H9 (cell line): Measurements from ENCODE around the gene ILF3. TPM values are rescaled to one million over a fixed set of nuclear protein-coding genes. Genes with fewer than 3 reads are reported as not detected.
A peak's percentile ranks its signal among the peaks of the same experiment; 100 is the strongest.

Source experiments
- DNase-seq: peaks from one replicate; pipeline ENCODE4 v3.0.0-alpha.2; 2017
- H2AFZ ChIP-seq: one replicate; pipeline ENCODE4 v1.6.1; 2013; ENCODE audit warnings: mild to moderate bottlenecking, low read length, control low read depth, moderate library complexity
- H2AK5ac ChIP-seq: 2 replicates; pipeline ENCODE4 v1.6.1; 2013; ENCODE audit warnings: low read length, control low read depth, mixed read lengths; ENCODE audit not compliant: insufficient read length
- H2BK120ac ChIP-seq: one replicate; pipeline ENCODE4 v1.6.1; 2013; ENCODE audit warnings: low read depth, mild to moderate bottlenecking, low read length, control low read depth, inconsistent platforms; ENCODE audit not compliant: poor library complexity, severe bottlenecking
- H2BK12ac ChIP-seq: 2 replicates; pipeline ENCODE4 v1.6.1; 2013; ENCODE audit warnings: low read length, control low read depth, mixed read lengths, low read depth; ENCODE audit not compliant: insufficient read length
- H2BK15ac ChIP-seq: 2 replicates; pipeline ENCODE4 v1.6.1; 2013; ENCODE audit warnings: low read depth, low read length, control low read depth
- H2BK20ac ChIP-seq: one replicate; pipeline ENCODE4 v1.6.1; 2013; ENCODE audit warnings: low read depth, mild to moderate bottlenecking, low read length, control low read depth, inconsistent platforms; ENCODE audit not compliant: poor library complexity, severe bottlenecking
- H2BK5ac ChIP-seq: 2 replicates; pipeline ENCODE4 v1.6.1; 2013; ENCODE audit warnings: low read length, control low read depth, mixed read lengths; ENCODE audit not compliant: insufficient read length
- H3K14ac ChIP-seq: 2 replicates; pipeline ENCODE4 v1.6.1; 2013; ENCODE audit warnings: low read length, control low read depth; ENCODE audit not compliant: insufficient read depth
- H3K18ac ChIP-seq: 2 replicates; pipeline ENCODE4 v1.6.1; 2013; ENCODE audit warnings: low read depth, mild to moderate bottlenecking, mixed read lengths, low read length, control low read depth; ENCODE audit not compliant: insufficient read length
- H3K23ac ChIP-seq: 2 replicates; pipeline ENCODE4 v1.6.1; 2013; ENCODE audit warnings: low read length, control low read depth, mixed read lengths, low read depth; ENCODE audit not compliant: insufficient read length
- H3K23me2 ChIP-seq: 2 replicates; pipeline ENCODE4 v1.6.1; 2013; ENCODE audit warnings: low read depth, mild to moderate bottlenecking, mixed read lengths, low read length, control low read depth; ENCODE audit not compliant: insufficient read length, poor library complexity, severe bottlenecking
- H3K27ac ChIP-seq: 2 replicates; pipeline ENCODE4 v1.5.1; 2013; ENCODE audit warnings: low read length, control low read depth, mixed read lengths, low read depth; ENCODE audit not compliant: insufficient read length
- H3K27me3 ChIP-seq: 2 replicates; pipeline ENCODE4 v1.6.1; 2013; ENCODE audit warnings: low read length, control low read depth, inconsistent platforms; ENCODE audit not compliant: insufficient read depth
- H3K4ac ChIP-seq: 2 replicates; pipeline ENCODE4 v1.6.1; 2013; ENCODE audit warnings: low read depth, mild to moderate bottlenecking, control low read depth, inconsistent platforms, low read length, moderate library complexity
- H3K4me1 ChIP-seq: 2 replicates; pipeline ENCODE4 v1.6.1; 2013; ENCODE audit warnings: low read length, control low read depth, inconsistent platforms; ENCODE audit not compliant: insufficient read depth
- H3K4me2 ChIP-seq: 2 replicates; pipeline ENCODE4 v1.6.1; 2013; ENCODE audit warnings: low read length, control low read depth, mixed read lengths; ENCODE audit not compliant: insufficient read length, insufficient read depth
- H3K56ac ChIP-seq: 2 replicates; pipeline ENCODE4 v1.6.1; 2013; ENCODE audit warnings: low read depth, mild to moderate bottlenecking, mixed read lengths, low read length, control low read depth; ENCODE audit not compliant: insufficient read length
- H3K79me1 ChIP-seq: 2 replicates; pipeline ENCODE4 v1.6.1; 2013; ENCODE audit warnings: low read depth, mild to moderate bottlenecking, moderate library complexity, low read length, control low read depth, inconsistent platforms; ENCODE audit not compliant: insufficient read depth, poor library complexity, severe bottlenecking
- H3K79me2 ChIP-seq: 2 replicates; pipeline ENCODE4 v1.6.1; 2013; ENCODE audit warnings: low read length, control low read depth, inconsistent platforms; ENCODE audit not compliant: insufficient read depth
- H3K9ac ChIP-seq: 2 replicates; pipeline ENCODE4 v1.6.1; 2013; ENCODE audit warnings: low read length, control low read depth, mixed read lengths; ENCODE audit not compliant: insufficient read length; ENCODE audit errors: extremely low read depth
- H3K9me3 ChIP-seq: one replicate; pipeline ENCODE4 v1.6.1; 2013; ENCODE audit warnings: low read depth, low read length, inconsistent platforms; ENCODE audit not compliant: control insufficient read depth
- H3T11ph ChIP-seq: one replicate; pipeline ENCODE4 v1.6.1; 2013; ENCODE audit warnings: mild to moderate bottlenecking, low read length, control low read depth, inconsistent platforms
- H4K20me1 ChIP-seq: one replicate; pipeline ENCODE4 v1.6.1; 2013; ENCODE audit not compliant: control insufficient read depth, insufficient read length, insufficient read depth
- H4K5ac ChIP-seq: 2 replicates; pipeline ENCODE4 v1.6.1; 2013; ENCODE audit warnings: low read depth, mild to moderate bottlenecking, mixed read lengths, low read length, control low read depth; ENCODE audit not compliant: insufficient read length
- H4K8ac ChIP-seq: replicated peaks from 2 replicates; pipeline ENCODE4 v1.6.1; 2013; ENCODE audit warnings: low read length, control low read depth, mixed read lengths, low read depth; ENCODE audit not compliant: insufficient read length
- H4K91ac ChIP-seq: 2 replicates; pipeline ENCODE4 v1.6.1; 2013; ENCODE audit warnings: low read depth, mild to moderate bottlenecking, moderate library complexity, mixed read lengths, low read length, control low read depth; ENCODE audit not compliant: insufficient read length
- H3K27ac Mint-ChIP-seq, 3 experiments: 2 replicates in 2 of 3; 3 replicates in 1 of 3; pipeline ENCODE4 v1.8.0; 2020 to 2021; ENCODE audit warnings: mixed read lengths in 3 of 3, mild to moderate bottlenecking in 1 of 3, moderate library complexity in 1 of 3
- H3K27me3 Mint-ChIP-seq: 2 replicates; pipeline ENCODE4 v1.8.0; 2021; ENCODE audit warnings: low read depth, mild to moderate bottlenecking, moderate library complexity, mixed read lengths
- H3K36me3 Mint-ChIP-seq, 3 experiments: 2 replicates in 2 of 3; 3 replicates in 1 of 3; pipeline ENCODE4 v1.8.0; 2020 to 2021; ENCODE audit warnings: low read depth in 3 of 3, mixed read lengths in 3 of 3; ENCODE audit not compliant: insufficient read depth in 1 of 3
- H3K4me1 Mint-ChIP-seq, 2 experiments: 2 replicates each; pipeline ENCODE4 v1.8.0; 2020; ENCODE audit warnings: mixed read lengths in 2 of 2
- H3K4me3 Mint-ChIP-seq, 2 experiments: 2 replicates in 1 of 2; 3 replicates in 1 of 2; pipeline ENCODE4 v1.8.0; 2020 to 2021; ENCODE audit warnings: mild to moderate bottlenecking in 2 of 2, mixed read lengths in 2 of 2, moderate library complexity in 1 of 2
- H3K9me3 Mint-ChIP-seq, 2 experiments: 2 replicates in 1 of 2; 3 replicates in 1 of 2; pipeline ENCODE4 v1.8.0; 2020; ENCODE audit warnings: mild to moderate bottlenecking in 2 of 2, mixed read lengths in 2 of 2, moderate library complexity in 1 of 2
- WGBS: extraction: QIAGEN DNeasy Blood & Tissue Kit; methylation state at CpG from one replicate; pipeline ENCODE4 v1.1.7; 2013; ENCODE audit warnings: missing lambda C conversion rate, low lambda C conversion rate, mixed read lengths; ENCODE audit not compliant: insufficient read length; ENCODE audit errors: extremely low coverage; 5-methylcytosine and 5-hydroxymethylcytosine counted together
- total RNA-seq: library from RNA; stranded (reverse); gene quantifications from 2 replicates; pipeline ENCODE4 v1.2.1, GENCODE V29; 2021
- TF ChIP-seq, protein P1 (sequence below): fragments of 200-600 bp; sonication (generic); conservative IDR thresholded peaks from 3 replicates; pipeline ENCODE4 v1.8.0; 2021; ENCODE audit warnings: antibody characterized with exemption, mild to moderate bottlenecking

ILF3 gene
- total RNA-seq, 1 experiment from 2014 or later = 841 TPM

DNA sequence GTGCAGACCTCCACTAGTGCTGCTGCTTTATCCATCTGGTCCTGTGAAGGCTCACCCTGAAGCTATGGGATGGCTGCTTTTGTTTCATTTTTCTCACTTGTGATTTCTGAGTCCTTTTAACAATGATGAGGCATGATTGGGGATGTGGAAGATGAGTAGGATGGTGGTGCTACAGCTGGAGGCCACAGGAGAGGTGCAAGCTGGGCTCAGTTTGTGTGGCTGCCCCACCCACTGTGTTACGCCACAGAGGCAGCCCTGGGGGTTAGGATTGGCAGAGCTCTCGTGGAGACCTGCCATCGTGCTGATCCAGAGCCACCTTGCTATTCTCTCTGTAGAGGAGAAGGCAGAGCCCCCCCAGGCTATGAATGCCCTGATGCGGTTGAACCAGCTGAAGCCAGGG, 27.5 kb downstream of the ILF3 start:
- H3K79me1 ChIP-seq = peaks cover 11% of the 10 kb centered on the region
- H3K4ac ChIP-seq = no peak overlapping the region
- H3K4me2 ChIP-seq = no peak overlapping the region
- no peak overlapping the region for H2AFZ ChIP-seq
- peaks cover 67 to 98% (median 97%) of the 10 kb centered on the region in 3 experiments for H3K36me3 Mint-ChIP-seq
- peaks cover 3% of the 10 kb centered on the region for H4K20me1 ChIP-seq
- H4K91ac ChIP-seq = no peak overlapping the region
- no peaks in the 10 kb centered on the region for H3K4me1 Mint-ChIP-seq
- no peak overlapping the region for H3K27ac ChIP-seq
- H3K79me2 ChIP-seq = peaks cover 3% of the 10 kb centered on the region; the same call in 1 of the 2 replicates
- H2AK5ac ChIP-seq = no peak overlapping the region
- WGBS = no CpG with 5 or more reads among the region's 4 CpGs
- H2BK120ac ChIP-seq = no peak overlapping the region
- H2BK20ac ChIP-seq = no peak overlapping the region
- no peak overlapping the region for H3K23ac ChIP-seq
- H3K18ac ChIP-seq = no peak overlapping the region
- peak overlapping the region in 2 of 3 experiments; percentile 71 to 82; a peak in 3 of 7 replicates for H3K27ac Mint-ChIP-seq
- no peak overlapping the region for H3K9ac ChIP-seq
- peaks cover under 1% of the 10 kb centered on the region for H3K27me3 Mint-ChIP-seq
- no peak for DNase-seq
- no peak overlapping the region for H3K14ac ChIP-seq
- H3K9me3 ChIP-seq = no peaks in the 10 kb centered on the region
- no peak overlapping the region for H4K8ac ChIP-seq
- H3K4me3 Mint-ChIP-seq = no peak overlapping the region
- H2BK12ac ChIP-seq = no peak overlapping the region
- TF ChIP-seq, protein P1, sequence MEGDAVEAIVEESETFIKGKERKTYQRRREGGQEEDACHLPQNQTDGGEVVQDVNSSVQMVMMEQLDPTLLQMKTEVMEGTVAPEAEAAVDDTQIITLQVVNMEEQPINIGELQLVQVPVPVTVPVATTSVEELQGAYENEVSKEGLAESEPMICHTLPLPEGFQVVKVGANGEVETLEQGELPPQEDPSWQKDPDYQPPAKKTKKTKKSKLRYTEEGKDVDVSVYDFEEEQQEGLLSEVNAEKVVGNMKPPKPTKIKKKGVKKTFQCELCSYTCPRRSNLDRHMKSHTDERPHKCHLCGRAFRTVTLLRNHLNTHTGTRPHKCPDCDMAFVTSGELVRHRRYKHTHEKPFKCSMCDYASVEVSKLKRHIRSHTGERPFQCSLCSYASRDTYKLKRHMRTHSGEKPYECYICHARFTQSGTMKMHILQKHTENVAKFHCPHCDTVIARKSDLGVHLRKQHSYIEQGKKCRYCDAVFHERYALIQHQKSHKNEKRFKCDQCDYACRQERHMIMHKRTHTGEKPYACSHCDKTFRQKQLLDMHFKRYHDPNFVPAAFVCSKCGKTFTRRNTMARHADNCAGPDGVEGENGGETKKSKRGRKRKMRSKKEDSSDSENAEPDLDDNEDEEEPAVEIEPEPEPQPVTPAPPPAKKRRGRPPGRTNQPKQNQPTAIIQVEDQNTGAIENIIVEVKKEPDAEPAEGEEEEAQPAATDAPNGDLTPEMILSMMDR = no peak
- H3K23me2 ChIP-seq = no peaks in the 10 kb centered on the region
- H4K5ac ChIP-seq = no peak overlapping the region
- H3K27me3 ChIP-seq = no peaks in the 10 kb centered on the region
- H2BK15ac ChIP-seq = no peak overlapping the region
- H3K56ac ChIP-seq = no peak overlapping the region
- no peak overlapping the region for H2BK5ac ChIP-seq
- H3K9me3 Mint-ChIP-seq = no peaks in the 10 kb centered on the region
- no peaks in the 10 kb centered on the region for H3K4me1 ChIP-seq
- no peak overlapping the region for H3T11ph ChIP-seq
